Cardiac muscle cell (in vitro differentiated cells and primary cell): ENCODE measurements around the gene MUSK. TPM values are rescaled to one million over a fixed set of nuclear protein-coding genes. Genes with fewer than 3 reads are reported as not detected.

Experiments
- DNase-seq, 2 donors: peaks; one replicate each; pipeline versions ENCODE4 v3.0.0 to v3.0.0-alpha.2; 2010 to 2017; ENCODE audit warnings: low read depth in 1 of 2, low spot score in 1 of 2
- H3K27ac ChIP-seq: fragments of 200-600 bp; sonication (generic); 2 replicates; pipeline ENCODE4 v1.5.1; 2016
- H3K27me3 ChIP-seq: fragments of 200-600 bp; sonication (generic); 2 replicates; pipeline ENCODE4 v1.6.0; 2016; ENCODE audit warnings: control low read depth
- H3K36me3 ChIP-seq: fragments of 200-600 bp; sonication (generic); 2 replicates; pipeline ENCODE4 v1.5.1; 2016; ENCODE audit warnings: control low read depth
- H3K4me1 ChIP-seq: fragments of 200-600 bp; sonication (generic); 2 replicates; pipeline ENCODE4 v1.8.1; 2017; ENCODE audit warnings: low read depth, mild to moderate bottlenecking, mixed run types
- H3K4me3 ChIP-seq: fragments of 200-600 bp; sonication (generic); 2 replicates; pipeline ENCODE4 v1.5.1; 2016; ENCODE audit warnings: mild to moderate bottlenecking
- H3K9me3 ChIP-seq: fragments of 200-600 bp; sonication (generic); 2 replicates; pipeline ENCODE4 v1.5.1; 2017; ENCODE audit warnings: low read depth, mild to moderate bottlenecking, control low read depth
- polyA plus RNA-seq: library from polyadenylated mRNA; unstranded; fragments of >200 nt; fragmentation: Nextera tagmentation; extraction: Ambion mirVana; gene quantifications from 2 replicates; pipeline ENCODE4 v1.2.1, GENCODE V29; 2016
- total RNA-seq: library from RNA; depleted of rRNA; stranded (reverse); fragments of >200 nt; gene quantifications from 2 replicates; pipeline ENCODE4 v1.2.3, GENCODE V29; 2016
- TF ChIP-seq, protein P1 (sequence below): IDR thresholded peaks from 2 replicates; pipeline ENCODE4 v1.5.1; 2012; ENCODE audit warnings: low read depth, mild to moderate bottlenecking, low read length

The MUSK gene
- total and polyA plus RNA-seq, 2 experiments from 2014 or later = not detected

DNA sequence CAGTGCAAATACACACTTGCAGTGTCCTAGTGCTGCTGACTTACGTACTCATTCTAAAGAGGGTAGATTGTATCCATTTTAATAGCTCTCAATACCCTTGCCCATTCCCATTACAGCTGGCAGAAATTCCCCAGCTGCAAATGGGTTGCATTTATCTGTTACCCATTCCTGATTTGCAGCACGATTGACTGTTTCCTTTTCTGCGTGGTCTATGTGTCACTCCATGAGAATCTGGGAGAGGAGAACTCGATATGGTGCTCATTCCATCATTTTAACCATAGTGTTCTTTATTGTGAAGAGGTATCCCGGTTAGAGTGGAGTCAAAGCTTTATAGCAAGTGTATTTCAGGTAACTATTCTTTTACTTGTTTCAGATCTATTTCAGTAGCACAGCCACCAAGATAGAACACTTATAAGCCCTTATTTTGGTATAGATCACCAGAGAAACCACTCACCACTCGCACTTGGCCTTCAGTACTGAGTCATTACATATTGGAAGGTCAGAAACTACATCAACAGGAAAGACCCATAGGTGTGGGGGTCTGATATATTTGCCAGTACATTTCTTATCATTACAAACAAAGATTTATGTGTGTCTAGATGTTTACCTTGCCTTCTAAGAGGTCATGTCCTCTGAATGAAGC, 139.5 kb downstream of the MUSK start:
- Histone ChIP-seq H3K4me1 (no peaks in the 10 kb centered on the region), H3K36me3 (no peaks in the 10 kb centered on the region)

DNA sequence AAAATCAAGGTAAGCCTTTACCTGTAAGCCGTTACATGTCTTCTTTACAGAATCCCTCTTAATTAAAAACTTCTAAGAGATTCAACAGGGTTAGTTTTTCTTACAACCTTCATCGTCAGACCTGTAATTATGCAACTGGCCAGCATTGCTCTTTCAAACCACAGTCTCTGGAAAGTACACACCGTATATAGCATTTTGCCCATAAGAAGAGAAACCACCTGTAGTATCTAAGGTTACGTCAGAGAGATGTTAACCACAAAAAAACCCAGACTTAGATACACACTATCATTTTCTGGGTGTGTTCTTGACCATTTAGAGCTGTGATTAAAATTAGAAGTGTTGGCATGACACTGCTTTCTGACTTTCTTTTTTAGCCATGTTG, 140.0 kb downstream of the MUSK start:
- H3K27ac ChIP-seq = no peak overlapping the region
- TF ChIP-seq, protein P1, sequence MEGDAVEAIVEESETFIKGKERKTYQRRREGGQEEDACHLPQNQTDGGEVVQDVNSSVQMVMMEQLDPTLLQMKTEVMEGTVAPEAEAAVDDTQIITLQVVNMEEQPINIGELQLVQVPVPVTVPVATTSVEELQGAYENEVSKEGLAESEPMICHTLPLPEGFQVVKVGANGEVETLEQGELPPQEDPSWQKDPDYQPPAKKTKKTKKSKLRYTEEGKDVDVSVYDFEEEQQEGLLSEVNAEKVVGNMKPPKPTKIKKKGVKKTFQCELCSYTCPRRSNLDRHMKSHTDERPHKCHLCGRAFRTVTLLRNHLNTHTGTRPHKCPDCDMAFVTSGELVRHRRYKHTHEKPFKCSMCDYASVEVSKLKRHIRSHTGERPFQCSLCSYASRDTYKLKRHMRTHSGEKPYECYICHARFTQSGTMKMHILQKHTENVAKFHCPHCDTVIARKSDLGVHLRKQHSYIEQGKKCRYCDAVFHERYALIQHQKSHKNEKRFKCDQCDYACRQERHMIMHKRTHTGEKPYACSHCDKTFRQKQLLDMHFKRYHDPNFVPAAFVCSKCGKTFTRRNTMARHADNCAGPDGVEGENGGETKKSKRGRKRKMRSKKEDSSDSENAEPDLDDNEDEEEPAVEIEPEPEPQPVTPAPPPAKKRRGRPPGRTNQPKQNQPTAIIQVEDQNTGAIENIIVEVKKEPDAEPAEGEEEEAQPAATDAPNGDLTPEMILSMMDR = no peak
- H3K4me3 ChIP-seq = no peak overlapping the region
- no peaks in the 10 kb centered on the region for H3K9me3 ChIP-seq
- no peaks in the 10 kb centered on the region for H3K36me3 ChIP-seq
- H3K4me1 ChIP-seq = no peaks in the 10 kb centered on the region
- H3K27me3 ChIP-seq = no peaks in the 10 kb centered on the region
- no peak for DNase-seq

More for the DNA sequence above, 139.5 kb downstream of the MUSK start:
- H3K4me3 ChIP-seq = no peak overlapping the region
- H3K27me3 ChIP-seq = no peaks in the 10 kb centered on the region
- no peak overlapping the region for H3K27ac ChIP-seq
- TF ChIP-seq, protein P1 = no peak
- no peak for DNase-seq
- no peaks in the 10 kb centered on the region for H3K9me3 ChIP-seq

DNA sequence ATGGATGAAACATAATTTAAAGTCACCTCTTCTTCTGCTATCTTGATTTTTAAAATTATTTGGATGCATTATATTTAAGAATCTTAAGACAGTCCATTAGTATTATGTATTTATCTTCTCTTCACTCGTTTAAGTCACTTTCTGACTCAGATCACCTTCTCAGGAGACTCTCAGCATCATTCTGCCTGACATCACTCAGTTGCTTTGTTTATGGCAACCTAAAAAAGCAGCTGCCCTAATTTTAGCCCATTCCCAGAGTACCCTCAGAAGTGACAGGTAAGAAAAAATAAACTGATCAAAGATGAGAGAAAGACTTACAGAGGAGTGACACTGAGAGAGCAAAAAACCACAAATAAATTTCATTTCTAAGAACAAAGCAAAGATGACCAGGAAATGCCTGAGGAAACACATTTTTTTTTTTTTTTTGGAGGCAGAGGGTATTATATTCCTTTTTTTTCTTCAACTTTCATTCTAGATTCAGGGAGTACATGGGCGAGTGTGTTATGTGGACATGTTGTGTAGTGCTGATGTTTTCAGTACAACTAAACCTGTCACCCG, 140.5 kb downstream of the MUSK start:
- Histone ChIP-seq H3K27me3 (no peaks in the 10 kb centered on the region), H3K9me3 (no peaks in the 10 kb centered on the region), H3K27ac (no peak overlapping the region), H3K4me3 (no peak overlapping the region), H3K36me3 (no peaks in the 10 kb centered on the region), H3K4me1 (no peaks in the 10 kb centered on the region)
- TF ChIP-seq, protein P1 = no peak
- DNase-seq = no peak

DNA sequence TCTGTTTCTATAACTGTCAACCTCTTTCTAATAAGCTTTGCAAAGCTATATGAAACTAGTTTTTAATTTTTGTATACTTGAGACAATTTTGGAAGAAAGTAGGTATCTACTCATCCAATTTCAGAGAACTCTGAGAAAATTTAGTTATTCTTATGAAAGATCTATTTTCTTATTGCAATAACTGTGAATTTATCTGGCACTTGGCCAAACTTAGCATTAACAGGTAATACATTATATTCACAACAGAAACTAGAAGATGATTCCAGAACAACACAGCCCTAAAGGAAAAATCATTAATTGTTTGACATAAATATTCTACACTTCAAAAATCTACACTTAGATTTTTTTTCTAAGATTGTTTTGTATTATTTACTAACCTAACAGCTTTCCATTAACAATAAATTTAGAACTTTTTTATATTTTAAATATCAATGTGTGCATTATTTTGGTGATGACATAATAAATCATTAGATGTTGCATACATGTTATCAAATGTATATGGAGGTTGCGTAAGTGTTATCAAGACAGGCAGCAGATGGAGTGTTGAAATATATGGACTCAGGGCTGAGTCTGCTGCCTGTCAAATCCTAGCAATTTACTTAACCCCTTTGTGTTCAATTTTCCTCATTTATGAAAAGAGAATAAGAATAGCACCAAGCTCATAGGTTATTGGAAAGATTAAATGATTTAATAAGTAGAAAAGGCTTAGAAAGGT, 141.8 kb downstream of the MUSK start:
- DNase-seq = peak in 1 of 2 donors; percentile 27
- H3K27me3 ChIP-seq = no peaks in the 10 kb centered on the region
- TF ChIP-seq, protein P1 = no peak
- no peaks in the 10 kb centered on the region for H3K36me3 ChIP-seq
- no peaks in the 10 kb centered on the region for H3K9me3 ChIP-seq
- no peaks in the 10 kb centered on the region for H3K4me1 ChIP-seq
- H3K4me3 ChIP-seq = no peak overlapping the region
- H3K27ac ChIP-seq = no peak overlapping the region

DNA sequence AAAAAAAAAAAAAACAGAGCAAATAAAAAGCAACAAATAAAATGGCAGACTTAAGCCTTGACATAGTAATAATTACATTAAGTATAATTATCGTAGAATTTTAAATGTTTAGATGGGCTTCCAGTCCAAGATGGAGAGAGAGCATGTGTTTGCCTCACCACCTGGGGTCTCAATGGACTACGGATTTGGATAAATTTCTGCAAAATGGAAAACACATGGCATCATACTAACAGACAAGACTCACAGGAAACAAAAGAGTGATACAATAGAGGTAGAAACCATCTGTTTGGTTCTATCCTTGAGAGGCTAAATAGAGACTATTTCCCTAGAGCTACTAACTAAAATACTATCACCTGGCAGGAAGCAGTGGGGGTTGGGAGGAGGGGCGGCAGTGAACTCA, 144.3 kb downstream of the MUSK start:
- no peak for DNase-seq

More for the DNA sequence above, 144.3 kb downstream of the MUSK start:
- no peaks in the 10 kb centered on the region for H3K4me1 ChIP-seq
- TF ChIP-seq, protein P1 = no peak
- H3K27me3 ChIP-seq = no peaks in the 10 kb centered on the region
- no peaks in the 10 kb centered on the region for H3K36me3 ChIP-seq
- no peak overlapping the region for H3K4me3 ChIP-seq
- no peaks in the 10 kb centered on the region for H3K9me3 ChIP-seq
- no peak overlapping the region for H3K27ac ChIP-seq
